ENCODE results near the gene OSBPL5.

OSBPL5 gene

GRCh38 chr11:3148255-3148989 is 16.7 kb downstream of the OSBPL5 start:
- DNase-seq = no peak

- no peak for DNase-seq
These were observed 17.5 kb downstream of the OSBPL5 start for GRCh38 chr11:3147626-3148025.

- DNase-seq = no peak
These were observed 17.9 kb downstream of the OSBPL5 start for GRCh38 chr11:3147257-3147619.

GRCh38 chr11:3146612-3147256 is 18.4 kb downstream of the OSBPL5 start:
- no peak for DNase-seq

- no peak for DNase-seq
These were observed 19.9 kb downstream of the OSBPL5 start for GRCh38 chr11:3145206-3145520.

- no peak for DNase-seq
These were observed 20.6 kb downstream of the OSBPL5 start for GRCh38 chr11:3144296-3145205.

GRCh38 chr11:3143136-3143880 is 21.8 kb downstream of the OSBPL5 start:
- no peak for DNase-seq

- DNase-seq = no peak
These were observed 24.9 kb downstream of the OSBPL5 start for GRCh38 chr11:3140291-3140603.

GRCh38 chr11:3139481-3140290 is 25.4 kb downstream of the OSBPL5 start:
- DNase-seq = no peak

GRCh38 chr11:3139086-3139440 is 26.0 kb downstream of the OSBPL5 start:
- DNase-seq = no peak

GRCh38 chr11:3138178-3139085 is 26.7 kb downstream of the OSBPL5 start:
- DNase-seq = no peak

GRCh38 chr11:3137486-3138177 is 27.5 kb downstream of the OSBPL5 start:
- no peak for DNase-seq

- no peak for DNase-seq
These were observed 28.3 kb downstream of the OSBPL5 start for GRCh38 chr11:3136546-3137455.

GRCh38 chr11:3135481-3136440 is 29.3 kb downstream of the OSBPL5 start:
- DNase-seq = no peak

- no peak for DNase-seq
These were observed 30.2 kb downstream of the OSBPL5 start for GRCh38 chr11:3134651-3135480.

GRCh38 chr11:3134218-3134621 is 30.9 kb downstream of the OSBPL5 start:
- no peak for DNase-seq

Data from activated CD4-positive, CD25-positive, alpha-beta regulatory T cell treated with anti-CD3 and anti-CD28 coated beads, Interleukin-2, amount 50 U/mL, for 72 hours (primary cell).